NCI-H2227 treated with DMSO at 0.1 percent for 48 hours (cell line): ENCODE measurements around the gene WDFY4.

ENCODE experiments used
- DNase-seq: peaks from one replicate; lab custom pipeline; 2025; lab: John Stamatoyannopoulos, UW

Gene WDFY4

DNA sequence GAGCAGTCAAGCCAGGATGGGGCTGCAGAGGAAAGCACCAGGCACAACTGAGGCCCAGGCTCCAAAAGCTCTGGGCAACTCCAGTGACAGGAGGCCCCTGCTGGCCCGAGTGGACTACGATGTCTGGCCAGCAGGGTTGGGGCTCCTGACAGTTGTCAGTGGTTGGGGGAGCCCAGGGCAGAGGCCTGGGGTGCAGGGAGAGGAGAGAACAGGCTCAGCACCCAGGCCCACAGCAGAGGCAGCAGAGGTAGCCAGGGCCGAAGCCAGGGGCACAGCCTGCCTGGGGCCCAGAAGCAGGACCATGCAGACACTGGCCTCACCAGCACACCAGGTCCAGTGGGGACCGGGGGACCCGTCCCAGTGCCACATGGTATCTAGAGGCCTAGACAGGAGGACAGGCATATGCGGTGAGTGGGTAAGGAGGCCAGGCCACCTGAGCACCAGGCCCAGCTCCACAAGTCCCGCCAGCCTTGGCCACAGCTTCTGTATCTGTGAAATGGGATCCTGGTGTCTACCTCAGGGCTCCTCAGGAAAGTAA lies 301.0 kb downstream of the WDFY4 start:
- DNase-seq, result no peak

DNA sequence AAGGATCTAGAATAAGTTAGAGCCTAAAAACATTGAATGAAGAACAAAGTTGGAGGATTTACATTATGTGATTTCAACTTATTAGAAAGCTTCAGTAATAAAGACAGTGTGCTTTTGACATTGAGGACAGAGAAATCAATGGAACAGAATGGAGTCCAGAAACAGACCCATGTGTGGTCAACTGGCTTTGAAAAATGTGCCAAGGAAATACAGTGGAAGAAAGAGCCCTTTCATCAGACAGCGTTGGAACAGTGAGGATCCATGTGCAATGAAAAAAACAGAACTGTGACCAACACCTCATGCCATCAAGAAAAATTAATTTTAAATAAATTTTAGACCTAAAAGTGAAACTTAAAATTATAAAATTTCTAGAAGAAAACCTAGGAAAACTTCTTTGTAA lies 305.6 kb downstream of the WDFY4 start:
- no peak for DNase-seq

DNA sequence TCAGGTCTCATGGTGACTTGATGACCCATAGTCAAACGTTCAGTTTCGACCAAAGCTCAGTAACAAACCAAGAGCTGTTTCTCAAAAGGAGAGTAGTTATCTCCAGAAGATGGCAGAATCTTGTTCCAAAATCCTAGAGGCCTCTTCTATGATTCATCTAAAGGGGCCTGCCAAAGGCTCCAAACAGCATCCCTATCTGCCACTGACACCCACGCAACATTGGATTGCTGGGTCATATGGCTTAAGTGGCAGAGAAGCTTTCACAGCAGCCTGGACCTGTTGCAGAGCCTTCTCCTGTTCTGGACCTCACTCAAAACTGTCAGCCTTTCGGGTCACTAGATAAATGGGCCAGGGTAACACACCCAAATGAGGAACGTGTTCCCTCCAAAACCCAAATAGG lies 309.0 kb downstream of the WDFY4 start:
- DNase-seq, result no peak

DNA sequence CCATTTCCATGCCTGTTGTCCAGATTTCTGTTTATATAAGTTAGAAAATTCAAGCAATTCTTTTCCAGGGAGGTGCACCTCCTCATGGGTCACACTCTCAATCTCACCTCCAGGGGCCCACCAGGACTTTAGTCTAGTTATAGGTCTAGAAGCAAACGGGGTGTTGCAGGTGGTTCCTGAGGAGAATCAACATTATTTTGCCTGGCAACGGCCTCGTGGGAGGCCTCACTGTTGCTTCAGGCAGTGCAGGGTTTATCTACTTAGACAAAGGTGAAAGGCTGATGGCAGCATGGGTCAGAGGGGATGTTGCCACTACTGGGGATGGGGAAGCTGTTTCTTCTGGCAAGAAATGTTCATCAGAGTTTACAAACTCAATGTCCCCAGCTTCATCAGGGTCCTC lies 311.7 kb downstream of the WDFY4 start:
- DNase-seq, result no peak

DNA sequence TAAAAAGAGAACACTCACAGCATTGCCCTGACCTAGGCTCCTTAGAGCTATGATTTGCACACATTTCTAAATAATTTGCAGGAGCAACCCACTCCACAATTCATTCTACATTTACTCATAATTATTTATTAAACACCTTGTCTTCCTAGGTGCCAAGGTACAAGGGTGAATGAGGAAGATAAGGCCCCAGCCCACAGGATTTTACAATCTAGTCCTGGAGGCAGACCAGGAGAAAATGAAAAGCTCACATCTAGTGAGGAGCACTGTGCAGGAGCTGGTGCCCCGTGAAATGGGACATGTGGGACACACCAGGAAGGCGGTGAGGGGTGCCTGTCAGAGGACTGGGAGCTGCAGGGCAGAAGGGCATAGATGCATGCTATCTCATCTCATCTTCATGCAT lies 314.7 kb downstream of the WDFY4 start:
- DNase-seq, result no peak

DNA sequence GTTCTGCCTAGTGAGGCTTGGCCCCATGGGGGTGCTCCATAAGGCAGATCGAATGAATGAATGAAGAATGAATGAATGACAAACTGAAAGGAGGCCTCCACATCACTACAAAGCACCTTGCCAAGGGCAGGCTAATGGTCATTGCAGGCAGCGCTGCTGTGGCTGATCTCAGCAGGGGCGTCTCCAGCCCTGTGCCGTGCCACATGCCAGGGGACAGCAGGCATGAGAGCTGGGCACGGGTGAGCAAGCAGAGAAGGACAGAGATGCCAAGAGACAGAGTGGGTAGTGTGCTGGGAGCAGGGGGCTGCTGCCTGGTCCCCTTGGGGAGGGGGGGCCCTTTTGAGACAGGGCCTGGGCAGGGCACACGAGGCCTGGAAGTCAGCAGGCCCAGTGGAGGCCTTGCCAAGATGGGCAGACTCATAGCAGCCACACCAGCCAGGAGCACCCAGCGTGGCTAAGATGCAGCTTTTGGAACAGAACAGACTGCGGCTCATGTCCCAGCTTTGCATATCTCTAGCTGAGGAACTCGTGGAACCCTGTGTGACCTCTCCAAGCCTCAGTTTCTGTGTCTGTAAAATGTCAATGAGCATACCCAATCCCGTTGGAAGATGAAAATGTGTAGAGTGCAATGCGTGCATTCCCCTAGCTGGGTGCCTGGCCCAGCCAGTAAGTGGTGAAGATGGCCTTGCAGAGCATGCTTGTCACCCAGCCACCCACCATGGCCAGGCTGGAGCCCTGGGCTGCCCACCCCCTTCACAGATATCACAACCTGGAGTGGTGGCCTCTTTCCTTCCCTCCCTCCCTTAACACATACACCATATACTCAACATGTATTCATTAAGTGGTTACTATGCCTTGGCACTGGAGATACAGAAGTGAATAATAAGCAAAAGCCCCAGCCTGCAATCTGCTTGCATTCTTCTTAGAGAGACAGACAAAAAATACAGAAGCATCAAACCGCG lies 316.0 kb downstream of the WDFY4 start:
- no peak for DNase-seq

DNA sequence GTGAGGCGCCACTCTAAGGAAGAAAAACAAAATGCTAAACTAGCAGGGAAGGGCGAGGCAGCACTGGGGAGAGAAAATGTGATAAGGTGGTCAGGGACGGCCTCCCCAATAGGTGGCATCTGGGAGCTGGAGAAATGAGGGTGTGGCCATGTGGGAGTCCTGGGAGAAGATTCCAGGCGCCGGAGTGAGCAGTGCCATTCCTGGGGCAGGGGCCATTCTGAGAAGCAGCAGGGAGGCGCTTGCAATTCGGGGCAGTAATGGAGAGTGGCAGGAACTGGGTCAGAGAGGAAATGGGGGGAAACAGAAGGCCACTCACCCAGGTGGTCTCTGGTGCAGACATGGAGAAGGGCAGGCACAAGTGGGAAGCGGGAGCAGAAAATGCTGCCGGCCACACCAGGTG lies 316.7 kb downstream of the WDFY4 start:
- no peak for DNase-seq

DNA sequence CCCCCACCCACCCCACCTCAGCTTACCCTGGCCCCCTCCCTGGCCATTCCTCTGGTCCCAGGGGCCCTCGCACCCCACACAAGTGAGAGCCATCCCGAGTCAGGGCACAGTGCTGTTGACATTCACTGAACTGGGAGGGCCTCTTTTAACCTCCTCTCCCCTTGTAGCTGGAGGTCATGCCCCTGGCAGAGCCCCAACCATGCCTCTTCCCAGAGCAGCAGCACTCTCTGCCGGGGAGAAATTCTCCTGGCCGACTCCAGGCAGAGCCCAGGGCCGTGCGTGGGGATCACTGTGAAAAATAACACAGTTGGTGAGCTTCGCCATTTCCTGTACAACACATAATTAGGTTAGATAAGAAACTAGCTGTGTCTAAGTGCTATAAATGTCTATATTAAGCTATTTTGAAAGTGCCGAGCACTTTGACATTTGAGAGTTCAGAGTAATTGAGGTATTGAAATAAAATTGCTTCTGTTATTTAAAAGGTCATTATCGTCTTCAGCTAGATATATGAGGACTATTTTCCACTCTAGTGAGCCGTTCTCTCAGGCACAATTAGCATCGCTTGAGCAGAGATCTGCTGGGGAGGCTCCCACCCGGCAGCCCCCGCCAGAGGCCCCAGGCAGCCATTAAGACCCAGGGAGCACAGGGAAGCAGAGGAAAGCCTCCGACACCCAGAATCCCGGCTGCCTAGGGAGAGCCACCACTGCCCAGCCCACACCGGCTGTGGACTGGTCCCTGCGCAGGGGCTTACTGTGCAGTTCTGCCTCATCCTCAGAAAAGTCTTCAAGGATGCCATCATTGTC lies 317.4 kb downstream of the WDFY4 start:
- DNase-seq, result peak; percentile 37

DNA sequence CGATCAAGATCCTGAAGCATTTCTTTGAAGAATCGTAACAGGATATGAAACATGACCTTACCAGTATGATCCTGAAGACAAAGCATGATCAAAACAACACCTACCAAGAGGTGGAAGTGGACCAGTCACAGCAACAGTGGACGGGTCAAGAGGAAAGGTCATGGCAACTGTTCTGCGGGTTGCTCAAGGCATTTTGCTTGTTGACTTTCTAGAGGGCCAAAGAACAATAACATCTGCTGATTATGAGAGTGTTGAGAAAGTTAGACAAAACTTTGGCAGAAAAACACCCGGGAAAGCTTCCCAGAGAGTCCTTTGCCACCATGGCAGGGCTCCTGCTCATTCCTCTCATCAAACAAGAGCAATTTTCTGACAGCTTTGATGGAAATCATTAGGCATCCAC lies 320.6 kb downstream of the WDFY4 start:
- DNase-seq, result no peak

DNA sequence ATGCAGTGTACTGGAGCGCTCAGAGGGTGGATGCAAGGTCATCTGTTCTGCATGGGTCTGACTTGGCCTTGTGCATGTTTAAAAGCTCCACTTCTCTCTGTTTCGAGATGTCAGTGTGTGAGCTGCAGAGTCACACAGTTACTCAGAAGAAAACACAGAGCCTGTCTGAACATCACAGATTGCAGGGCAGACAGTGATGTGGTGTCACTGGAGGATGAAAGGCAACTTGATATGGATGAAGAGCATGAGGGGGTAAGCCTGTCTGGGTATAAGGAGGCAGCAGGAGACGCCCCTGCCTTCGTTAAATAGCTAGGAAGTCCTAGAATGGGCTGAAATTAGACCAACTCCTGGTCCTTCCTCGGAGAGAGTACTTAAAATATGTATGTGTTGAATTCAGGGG lies 322.5 kb downstream of the WDFY4 start:
- DNase-seq, result no peak

DNA sequence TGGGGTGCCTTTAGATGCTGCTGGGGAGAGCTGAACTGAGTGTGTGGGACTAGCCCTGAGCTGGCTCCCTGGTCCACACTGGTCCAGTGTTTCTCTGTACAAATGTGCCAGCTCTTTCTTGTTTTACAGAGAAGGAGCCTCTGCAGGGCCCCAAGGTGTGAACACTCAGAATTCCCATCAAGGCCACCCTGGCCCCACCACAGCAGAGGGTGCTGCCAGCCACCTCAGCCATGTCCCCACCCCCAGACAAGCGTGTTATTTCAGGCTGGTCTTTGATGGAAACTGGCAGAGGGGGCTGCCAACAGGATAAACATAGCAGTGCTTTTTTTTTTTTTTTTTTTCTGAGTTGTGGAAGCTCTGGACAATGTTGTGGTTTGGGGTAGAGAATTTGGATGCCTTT lies 323.4 kb downstream of the WDFY4 start:
- no peak for DNase-seq

DNA sequence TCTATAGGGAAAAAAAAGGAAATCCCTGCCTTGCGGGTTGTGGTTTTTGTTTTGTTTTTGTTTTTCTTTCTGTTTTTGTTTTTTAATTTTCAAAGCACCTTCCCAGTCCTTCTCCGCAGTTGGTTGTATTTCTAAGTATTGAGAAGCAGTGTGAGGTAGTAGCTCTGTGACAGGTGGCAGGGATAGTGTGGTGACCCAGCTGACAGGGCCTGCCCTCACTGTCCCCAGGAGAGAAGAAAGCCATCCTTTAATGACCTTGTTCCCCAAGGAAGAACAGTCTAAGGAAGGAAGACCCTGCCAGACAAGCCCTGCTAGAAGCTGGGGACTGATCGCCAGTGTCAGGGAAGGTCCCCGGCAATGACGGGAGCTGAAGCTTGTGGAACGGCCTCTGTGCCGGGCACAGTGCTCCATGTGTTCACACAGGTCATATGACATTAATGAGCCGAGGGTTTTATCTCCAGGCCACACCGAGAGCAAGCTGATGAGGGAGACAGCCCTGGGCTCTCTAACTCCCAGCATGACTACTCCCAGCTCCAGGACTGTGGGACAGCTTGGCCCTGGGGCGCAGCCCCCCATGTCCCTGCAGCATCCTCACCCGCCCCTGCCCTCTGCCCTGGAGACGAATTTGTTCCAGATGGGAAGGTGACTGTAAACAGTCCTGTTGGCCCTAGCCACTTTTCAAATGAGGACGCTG lies 324.0 kb downstream of the WDFY4 start:
- no peak for DNase-seq

DNA sequence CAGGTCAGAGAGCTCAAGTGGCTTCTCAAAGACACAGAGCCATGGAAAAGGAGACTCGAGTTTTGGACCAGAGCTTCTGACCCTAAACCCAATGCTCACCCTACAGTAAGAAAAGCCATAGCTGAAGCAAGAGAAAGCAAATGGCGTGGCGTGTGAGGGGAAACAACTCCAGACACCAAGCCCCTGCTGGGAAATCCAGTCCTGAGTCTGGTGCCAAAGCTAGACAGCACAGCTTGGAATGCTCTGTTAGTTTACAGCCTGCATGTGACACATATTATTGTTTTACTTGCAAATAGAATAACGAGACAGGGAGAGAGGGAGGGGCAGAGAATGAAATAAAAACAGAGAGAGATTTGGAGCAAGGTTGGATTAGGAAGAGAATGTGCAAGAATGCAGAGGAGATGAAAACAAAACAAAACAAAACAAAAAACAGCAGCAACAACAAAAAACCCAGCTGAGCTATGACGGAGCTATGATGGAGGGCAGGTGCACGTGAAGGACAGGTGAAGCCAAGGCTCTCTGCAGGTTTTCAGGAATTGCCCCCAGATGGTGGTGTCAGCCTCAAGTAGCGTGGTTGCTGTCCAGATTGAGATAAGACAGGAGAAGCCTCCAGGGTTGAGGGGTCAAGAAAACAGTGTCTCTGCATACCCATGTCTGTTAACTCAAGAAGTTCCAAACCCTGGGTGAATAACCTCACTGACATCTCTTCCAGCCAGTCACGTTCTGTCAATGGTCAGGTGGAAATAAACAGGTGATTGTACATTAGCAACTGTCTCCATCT lies 324.7 kb downstream of the WDFY4 start:
- DNase-seq, result no peak

DNA sequence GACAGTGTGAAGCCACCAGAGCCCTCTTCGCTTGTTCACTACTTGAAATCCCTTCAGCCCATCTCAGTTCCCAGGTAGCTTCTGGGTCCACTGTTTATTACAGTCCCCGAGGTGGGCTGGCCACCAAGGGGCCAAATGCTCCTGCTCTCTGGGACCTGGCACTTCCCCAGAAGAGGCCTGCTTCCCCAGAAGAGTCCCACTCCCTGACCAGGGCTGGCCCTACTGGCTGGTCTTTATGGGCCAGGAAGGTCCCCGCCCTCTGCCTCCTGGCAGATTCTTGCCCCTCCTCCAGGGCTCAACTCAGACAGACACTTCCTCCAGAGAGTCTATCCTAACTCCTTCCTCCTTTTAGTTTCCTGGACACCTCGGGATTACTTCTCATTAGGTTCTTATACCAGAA lies 325.6 kb downstream of the WDFY4 start:
- DNase-seq, result no peak

DNA sequence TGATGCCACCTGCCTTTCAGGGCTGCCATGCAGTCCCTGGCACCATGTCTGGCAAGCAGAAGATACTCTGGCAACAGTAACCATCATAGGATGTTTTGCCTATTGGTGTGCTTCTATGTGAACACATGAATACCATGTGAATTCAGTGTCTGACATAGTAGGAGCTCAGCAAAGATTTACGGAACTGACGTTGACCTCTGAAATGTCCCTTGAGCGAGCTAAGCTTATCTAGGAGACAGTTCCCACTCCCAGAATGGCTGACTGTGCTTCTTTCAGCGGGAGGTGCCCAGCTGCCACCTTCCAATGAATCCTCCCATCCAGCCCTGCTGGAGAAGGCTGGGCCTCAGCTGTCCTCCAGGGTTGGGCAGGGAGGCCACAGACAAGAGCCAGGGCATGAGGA lies 326.2 kb downstream of the WDFY4 start:
- DNase-seq, result no peak

DNA sequence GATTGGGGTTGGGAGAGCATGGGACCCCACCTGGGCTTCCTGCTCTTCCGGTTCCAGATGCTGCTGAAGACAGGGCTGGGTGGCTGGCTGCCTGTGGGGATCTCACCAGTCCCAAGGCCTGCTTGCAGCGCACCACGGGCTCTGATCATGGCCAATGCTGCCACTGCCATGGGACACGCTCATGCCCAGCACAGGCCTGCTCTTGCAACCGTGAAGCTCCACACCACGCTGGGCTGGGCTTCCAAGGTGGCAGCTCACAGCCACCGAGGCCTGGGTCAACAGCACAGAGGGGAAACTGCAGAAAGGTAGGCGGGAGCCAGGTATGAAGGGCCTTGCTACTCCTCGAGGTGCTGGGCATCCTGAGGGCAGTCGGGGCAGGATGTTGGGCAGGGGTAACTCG lies 327.1 kb downstream of the WDFY4 start:
- no peak for DNase-seq

DNA sequence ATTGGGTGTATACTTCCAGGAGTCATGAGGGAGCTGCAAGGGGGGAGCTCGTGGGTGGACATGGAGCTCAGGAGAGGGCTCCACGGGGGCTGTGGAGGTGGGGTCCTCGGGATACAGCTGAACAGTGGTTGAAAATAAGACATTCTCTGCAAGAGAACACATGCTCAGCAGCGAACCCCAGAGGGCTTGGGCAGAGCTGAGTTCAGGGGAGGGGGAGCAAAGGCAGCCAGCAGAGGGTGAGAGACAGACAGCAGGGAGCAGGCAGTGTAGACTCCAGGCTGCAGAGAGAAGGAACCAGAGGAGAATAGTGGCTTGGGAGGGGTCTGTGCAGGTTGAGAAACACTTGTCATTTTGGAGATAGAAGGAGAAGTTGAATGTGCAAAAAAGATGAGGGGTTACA lies 327.9 kb downstream of the WDFY4 start:
- DNase-seq, result no peak

DNA sequence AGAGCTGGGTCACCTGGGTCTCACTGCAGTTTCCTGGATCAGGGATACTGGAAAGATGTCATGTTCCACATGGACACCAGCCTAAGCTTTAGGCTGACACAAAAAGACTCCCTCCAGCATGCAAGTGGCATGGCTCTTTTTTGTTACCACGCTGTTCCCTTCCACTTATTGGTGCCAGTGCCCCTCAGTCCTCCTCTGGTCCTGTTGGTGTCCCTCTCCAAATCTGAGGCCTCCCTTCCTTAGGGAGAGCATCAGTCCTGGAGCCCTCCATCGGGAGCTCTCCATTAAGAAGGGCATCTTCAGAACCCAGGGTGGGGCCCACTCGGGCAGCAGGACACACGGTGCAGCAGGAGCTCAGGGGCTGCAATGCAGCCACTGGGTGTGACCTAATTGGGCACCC lies 331.0 kb downstream of the WDFY4 start:
- no peak for DNase-seq

DNA sequence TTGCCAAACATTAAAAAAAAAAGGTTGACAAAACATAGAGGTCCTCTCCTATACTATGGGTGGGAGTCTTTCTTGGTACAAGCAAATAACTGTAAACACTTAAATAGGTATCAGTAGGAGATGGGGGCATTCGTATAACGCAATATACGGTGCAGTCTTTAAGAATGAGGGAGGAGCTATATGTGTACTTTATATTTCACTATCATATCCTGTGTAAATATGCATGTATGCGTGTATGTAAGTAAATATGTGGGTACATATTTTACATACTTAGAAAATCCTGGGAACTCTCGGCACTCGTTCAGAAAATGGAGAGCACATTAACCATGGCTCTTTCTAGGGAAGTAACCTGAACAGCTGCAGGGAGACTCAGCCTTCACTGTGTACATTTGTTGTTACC lies 337.0 kb downstream of the WDFY4 start:
- DNase-seq, result no peak

DNA sequence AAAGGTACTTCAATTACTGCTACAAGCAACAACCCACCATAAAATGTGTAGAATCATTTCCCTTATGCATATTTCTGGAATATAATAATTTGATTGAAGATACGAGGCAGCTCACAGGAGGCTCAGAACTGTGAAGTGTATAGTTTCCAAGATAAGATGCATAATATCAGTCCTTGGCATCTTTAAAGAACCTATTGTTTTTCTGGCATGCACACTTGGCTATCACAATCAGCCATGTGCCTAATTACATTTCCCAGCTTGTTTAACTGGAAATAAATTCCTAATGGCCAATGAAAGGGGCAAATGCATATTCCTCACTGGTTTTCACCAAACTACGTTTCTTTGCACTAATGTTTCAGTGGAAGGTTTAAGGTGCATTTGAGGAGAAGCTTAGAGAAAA lies 338.4 kb downstream of the WDFY4 start:
- no peak for DNase-seq

DNA sequence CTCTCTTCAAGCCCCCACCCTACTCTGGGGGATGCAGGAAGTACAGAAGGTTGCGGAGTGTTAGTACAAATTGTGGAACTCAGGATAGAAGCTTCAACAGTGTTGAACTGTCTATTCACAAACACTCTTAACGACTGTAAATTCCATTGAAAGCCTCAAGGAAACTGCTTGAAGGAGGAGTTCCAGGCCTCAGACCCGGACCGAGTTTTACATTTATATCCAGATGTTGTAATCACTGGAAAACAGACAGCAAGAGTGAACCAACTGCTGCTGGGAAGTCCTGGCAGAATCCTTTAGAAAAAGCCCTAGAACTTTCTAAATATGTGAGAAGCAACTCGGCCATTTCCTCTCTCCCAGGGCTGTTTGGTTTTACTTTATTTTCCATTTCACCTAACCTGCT lies 339.1 kb downstream of the WDFY4 start:
- DNase-seq, result no peak

DNA sequence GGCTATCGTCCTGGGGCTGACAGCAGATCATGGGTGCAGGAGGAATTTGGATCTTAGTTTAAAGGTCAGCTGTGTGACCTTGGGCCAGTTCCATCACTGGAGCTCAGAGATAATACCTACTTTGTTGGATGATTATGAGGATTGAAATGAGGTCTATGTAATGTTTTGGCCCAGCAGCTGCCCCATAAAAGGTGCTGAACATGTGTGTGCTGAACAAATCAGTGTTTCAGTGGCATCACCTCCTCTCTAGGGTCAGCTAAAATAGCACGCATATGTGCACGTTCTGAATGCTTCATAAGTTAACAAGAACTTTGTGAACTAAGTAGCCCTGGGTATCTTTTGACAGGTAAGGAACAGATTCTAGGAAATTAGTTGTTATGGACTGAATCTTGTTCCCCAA lies 339.8 kb downstream of the WDFY4 start:
- DNase-seq, result no peak
